Measurements from ENCODE around the gene SCRT2.

DNA sequence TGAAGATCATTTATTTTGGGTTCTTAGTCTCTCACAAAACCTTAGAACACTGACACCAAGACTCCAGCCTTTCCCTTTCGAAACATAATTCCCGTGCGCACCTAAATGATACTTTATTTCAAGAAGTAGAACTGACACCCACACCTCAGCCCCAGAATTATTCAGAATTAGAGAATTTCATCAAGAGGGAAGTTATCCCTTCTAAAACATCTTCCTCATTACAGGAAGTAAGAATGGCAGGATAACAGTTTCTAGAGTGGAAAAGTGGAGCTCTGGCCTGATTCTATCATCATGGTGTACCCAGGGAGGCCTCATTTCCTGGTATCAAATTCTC lies 21.2 kb downstream of the SCRT2 start:
- TF ChIP-seq, protein P1, sequence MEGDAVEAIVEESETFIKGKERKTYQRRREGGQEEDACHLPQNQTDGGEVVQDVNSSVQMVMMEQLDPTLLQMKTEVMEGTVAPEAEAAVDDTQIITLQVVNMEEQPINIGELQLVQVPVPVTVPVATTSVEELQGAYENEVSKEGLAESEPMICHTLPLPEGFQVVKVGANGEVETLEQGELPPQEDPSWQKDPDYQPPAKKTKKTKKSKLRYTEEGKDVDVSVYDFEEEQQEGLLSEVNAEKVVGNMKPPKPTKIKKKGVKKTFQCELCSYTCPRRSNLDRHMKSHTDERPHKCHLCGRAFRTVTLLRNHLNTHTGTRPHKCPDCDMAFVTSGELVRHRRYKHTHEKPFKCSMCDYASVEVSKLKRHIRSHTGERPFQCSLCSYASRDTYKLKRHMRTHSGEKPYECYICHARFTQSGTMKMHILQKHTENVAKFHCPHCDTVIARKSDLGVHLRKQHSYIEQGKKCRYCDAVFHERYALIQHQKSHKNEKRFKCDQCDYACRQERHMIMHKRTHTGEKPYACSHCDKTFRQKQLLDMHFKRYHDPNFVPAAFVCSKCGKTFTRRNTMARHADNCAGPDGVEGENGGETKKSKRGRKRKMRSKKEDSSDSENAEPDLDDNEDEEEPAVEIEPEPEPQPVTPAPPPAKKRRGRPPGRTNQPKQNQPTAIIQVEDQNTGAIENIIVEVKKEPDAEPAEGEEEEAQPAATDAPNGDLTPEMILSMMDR (IDR thresholded peaks at IDR 0.05; ENCODE audit: poor library complexity, severe bottlenecking): no peak
- no peak for TF ChIP-seq EZH2 (IDR thresholded peaks at IDR 0.05; ENCODE audit: borderline replicate concordance, insufficient read depth, low read length, poor library complexity, severe bottlenecking)
- TF ChIP-seq POLR2AphosphoS5 (IDR thresholded peaks at IDR 0.05): no peak
- no peak for TF ChIP-seq EP300 (conservative IDR thresholded peaks at IDR 0.05; ENCODE audit: poor library complexity, severe bottlenecking)
- TF ChIP-seq REST (IDR thresholded peaks at IDR 0.05; ENCODE audit: borderline replicate concordance): no peak
- no peak for TF ChIP-seq SMC3 (conservative IDR thresholded peaks at IDR 0.05; ENCODE audit: poor library complexity)
- no peak for TF ChIP-seq TAF1 (IDR thresholded peaks at IDR 0.05; ENCODE audit: low read depth)
- TF ChIP-seq RAD21 (conservative IDR thresholded peaks at IDR 0.05): no peak
